IPS-18a (cell line): ENCODE results near the gene GPR89A.
"Not testable (repeated sequence)": the region's sequence is repeated elsewhere in the genome, so short reads cannot be mapped to it uniquely, and the experiment has no call there.

Experiments used
- H3K27ac ChIP-seq: one replicate; pipeline ENCODE4 v1.5.1; 2013; ENCODE audit warnings: low read length
- H3K27me3 ChIP-seq: one replicate; pipeline ENCODE4 v1.6.1; 2013; ENCODE audit warnings: mild to moderate bottlenecking, low read length; ENCODE audit not compliant: control insufficient read depth, insufficient read depth
- H3K36me3 ChIP-seq: one replicate; pipeline ENCODE4 v1.6.1; 2013; ENCODE audit warnings: low read depth, low read length; ENCODE audit not compliant: control insufficient read depth
- H3K4me1 ChIP-seq: one replicate; pipeline ENCODE4 v1.6.1; 2013; ENCODE audit warnings: low read depth, low read length; ENCODE audit not compliant: control insufficient read depth
- H3K4me3 ChIP-seq: one replicate; pipeline ENCODE4 v1.5.1; 2013; ENCODE audit warnings: low read length
- H3K9ac ChIP-seq: one replicate; pipeline ENCODE4 v1.6.1; 2013; ENCODE audit warnings: mild to moderate bottlenecking, low read length, moderate library complexity
- H3K9me3 ChIP-seq: one replicate; pipeline ENCODE4 v1.6.1; 2013; ENCODE audit warnings: low read depth, low read length; ENCODE audit not compliant: control insufficient read depth

The GPR89A gene

GRCh38 chr1:145622177-145622576 lies 14.4 kb downstream of the GPR89A start:
- not testable (repeated sequence) for H3K9ac ChIP-seq, H3K9me3 ChIP-seq, H3K36me3 ChIP-seq, H3K4me1 ChIP-seq, H3K4me3 ChIP-seq, H3K27me3 ChIP-seq, H3K27ac ChIP-seq

GRCh38 chr1:145636237-145636636 lies 28.4 kb downstream of the GPR89A start:
- not testable (repeated sequence) for H3K4me3 ChIP-seq, H3K9me3 ChIP-seq, H3K27me3 ChIP-seq, H3K9ac ChIP-seq, H3K36me3 ChIP-seq, H3K4me1 ChIP-seq, H3K27ac ChIP-seq

DNA sequence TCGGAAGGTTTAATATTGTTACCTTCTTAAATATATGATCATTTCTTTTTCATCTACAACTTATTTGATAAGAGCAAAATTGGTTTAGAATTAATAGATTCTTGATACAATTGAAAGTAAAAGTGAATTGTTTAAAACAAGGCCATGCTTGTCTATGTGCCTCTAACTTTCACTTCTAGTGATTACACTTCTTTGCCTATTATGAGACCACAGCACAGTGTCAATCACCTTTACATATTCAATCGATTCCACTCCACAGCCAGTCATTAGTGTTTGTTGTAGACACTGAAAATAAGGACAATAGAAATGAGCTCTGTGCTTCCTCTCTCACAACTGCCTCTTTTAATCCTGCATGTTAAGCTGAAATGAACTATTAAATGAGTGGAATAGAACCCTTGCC lies 34.1 kb downstream of the GPR89A start:
- not testable (repeated sequence) for H3K4me1 ChIP-seq, H3K36me3 ChIP-seq, H3K9me3 ChIP-seq, H3K27me3 ChIP-seq, H3K27ac ChIP-seq, H3K9ac ChIP-seq, H3K4me3 ChIP-seq

DNA sequence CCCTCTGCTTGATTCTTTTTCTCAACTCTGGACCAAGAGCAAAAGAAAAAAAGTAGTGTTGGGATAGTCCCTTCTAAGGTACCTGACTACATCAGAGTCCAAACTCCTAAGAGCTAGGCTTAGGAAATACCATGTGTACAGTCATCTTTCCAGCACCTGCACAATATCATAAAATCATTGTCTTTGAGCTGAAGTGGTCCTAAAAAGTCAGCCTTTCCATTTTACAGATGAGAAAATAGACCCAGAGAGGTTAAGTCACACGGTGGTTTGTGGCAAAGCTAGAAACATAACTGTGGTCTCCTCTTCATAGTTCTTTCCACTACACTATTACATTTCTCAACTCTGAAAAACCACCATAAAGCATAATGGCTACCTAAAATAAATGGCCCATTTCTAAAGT lies 36.2 kb downstream of the GPR89A start:
- H3K27ac ChIP-seq, H3K4me1 ChIP-seq, H3K4me3 ChIP-seq, H3K36me3 ChIP-seq, H3K27me3 ChIP-seq, H3K9ac ChIP-seq, H3K9me3 ChIP-seq: not testable (repeated sequence)

- not testable (repeated sequence) for H3K36me3 ChIP-seq, H3K27me3 ChIP-seq, H3K4me1 ChIP-seq, H3K9me3 ChIP-seq, H3K27ac ChIP-seq, H3K4me3 ChIP-seq, H3K9ac ChIP-seq
Observed at GRCh38 chr1:145656245-145656943, 48.6 kb downstream of the GPR89A start.

- H3K9me3 ChIP-seq, H3K4me1 ChIP-seq, H3K36me3 ChIP-seq, H3K27ac ChIP-seq, H3K4me3 ChIP-seq, H3K9ac ChIP-seq, H3K27me3 ChIP-seq: not testable (repeated sequence)
Observed at GRCh38 chr1:145662502-145662901, 54.7 kb downstream of the GPR89A start.

DNA sequence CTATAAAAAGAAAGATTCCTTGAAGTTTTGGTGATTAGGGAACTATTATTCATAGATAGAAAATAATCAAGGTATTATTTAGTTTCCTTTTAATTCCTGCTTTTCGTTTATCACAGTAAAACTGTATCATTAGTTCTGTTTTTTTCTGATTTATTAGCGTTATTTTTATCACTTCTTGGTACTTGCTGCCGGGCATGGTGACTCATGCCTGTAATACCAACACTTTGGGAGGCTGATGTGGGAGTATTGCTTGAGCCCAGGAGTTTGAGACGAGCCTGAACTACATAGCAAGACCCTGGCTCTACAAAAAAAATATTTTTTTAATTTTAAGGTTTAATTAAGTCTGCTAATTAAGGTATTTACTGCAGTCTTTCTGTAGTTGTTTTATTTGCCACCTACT lies 57.2 kb downstream of the GPR89A start:
- H3K4me1 ChIP-seq, H3K36me3 ChIP-seq, H3K9me3 ChIP-seq, H3K9ac ChIP-seq, H3K27ac ChIP-seq, H3K4me3 ChIP-seq, H3K27me3 ChIP-seq: not testable (repeated sequence)

DNA sequence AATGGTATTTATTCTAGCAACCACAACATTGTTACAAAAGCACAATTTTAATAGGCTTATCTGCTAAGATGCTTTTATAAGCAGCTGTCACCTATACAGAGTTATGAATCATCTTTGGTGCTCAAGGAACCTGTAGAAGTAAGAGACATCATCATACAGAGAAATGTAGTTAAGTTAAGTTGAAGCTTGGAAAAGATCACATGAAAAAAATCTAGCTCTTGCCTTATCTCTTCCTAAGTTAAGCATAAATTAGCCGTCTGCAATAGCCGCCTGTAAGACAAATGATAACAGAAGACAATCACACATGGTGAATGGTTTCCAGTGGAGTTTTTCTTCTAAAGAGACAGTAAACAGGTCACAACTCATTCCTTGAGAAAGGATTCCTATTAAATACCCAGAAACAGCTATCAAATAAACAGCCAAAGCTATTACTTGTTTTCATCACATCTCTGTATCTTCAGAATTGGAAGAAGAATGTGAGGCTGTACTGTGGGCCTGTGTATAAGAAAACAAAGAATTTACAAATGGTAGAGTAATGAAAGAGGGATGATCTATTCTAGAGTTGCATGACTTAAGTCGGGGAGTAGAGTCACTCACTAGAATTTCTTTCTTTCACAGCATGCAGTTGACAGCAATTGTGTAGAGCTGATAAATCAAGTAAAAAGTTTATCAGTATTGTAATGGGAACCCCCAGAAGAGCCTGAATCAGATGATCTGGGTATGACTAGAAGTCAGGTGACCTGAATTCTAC lies 63.4 kb downstream of the GPR89A start:
- H3K27ac ChIP-seq, H3K36me3 ChIP-seq, H3K4me1 ChIP-seq, H3K9me3 ChIP-seq, H3K9ac ChIP-seq, H3K4me3 ChIP-seq, H3K27me3 ChIP-seq: not testable (repeated sequence)

DNA sequence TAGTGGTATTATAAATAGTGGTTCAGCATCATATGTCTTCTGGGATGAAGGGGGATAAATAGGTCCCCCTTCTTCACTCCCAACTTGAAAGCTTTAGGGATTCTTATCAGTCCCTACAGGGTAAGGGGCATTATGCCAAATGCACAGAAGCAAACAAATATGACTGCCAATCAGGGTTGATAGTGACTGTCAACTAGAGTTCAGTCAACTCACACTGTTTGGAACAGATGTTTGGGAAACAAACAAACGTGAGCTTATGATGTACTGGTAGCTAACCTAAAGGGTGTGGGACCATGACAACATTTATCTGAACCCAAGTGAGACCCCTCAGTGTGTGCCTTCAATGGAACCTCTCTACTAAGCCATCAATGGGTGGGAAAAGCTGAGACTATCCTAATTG lies 65.4 kb downstream of the GPR89A start:
- not testable (repeated sequence) for H3K9me3 ChIP-seq, H3K27ac ChIP-seq

DNA sequence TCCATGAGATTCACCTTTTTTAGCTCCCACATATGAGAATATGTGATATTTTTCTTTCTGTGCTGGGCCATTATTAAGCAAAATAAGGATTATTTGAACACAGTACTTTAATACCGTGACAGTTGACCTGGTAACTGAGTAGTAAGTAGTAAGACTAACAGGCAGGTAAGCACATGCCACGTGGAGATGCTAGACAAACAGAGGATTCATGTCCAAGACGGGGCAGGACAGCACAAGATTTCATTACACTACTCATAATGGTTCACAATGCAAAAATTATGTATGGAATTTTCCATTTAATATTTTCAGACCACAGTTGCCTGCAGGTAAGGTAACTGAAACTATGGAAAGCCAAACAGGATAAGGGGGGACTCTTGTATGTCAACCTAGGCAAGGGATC lies 77.1 kb downstream of the GPR89A start:
- not testable (repeated sequence) for H3K4me3 ChIP-seq, H3K9me3 ChIP-seq, H3K27ac ChIP-seq, H3K27me3 ChIP-seq, H3K36me3 ChIP-seq, H3K4me1 ChIP-seq, H3K9ac ChIP-seq

More for the DNA sequence above, 65.4 kb downstream of the GPR89A start:
- not testable (repeated sequence) for H3K4me1 ChIP-seq, H3K36me3 ChIP-seq, H3K27me3 ChIP-seq, H3K4me3 ChIP-seq, H3K9ac ChIP-seq

DNA sequence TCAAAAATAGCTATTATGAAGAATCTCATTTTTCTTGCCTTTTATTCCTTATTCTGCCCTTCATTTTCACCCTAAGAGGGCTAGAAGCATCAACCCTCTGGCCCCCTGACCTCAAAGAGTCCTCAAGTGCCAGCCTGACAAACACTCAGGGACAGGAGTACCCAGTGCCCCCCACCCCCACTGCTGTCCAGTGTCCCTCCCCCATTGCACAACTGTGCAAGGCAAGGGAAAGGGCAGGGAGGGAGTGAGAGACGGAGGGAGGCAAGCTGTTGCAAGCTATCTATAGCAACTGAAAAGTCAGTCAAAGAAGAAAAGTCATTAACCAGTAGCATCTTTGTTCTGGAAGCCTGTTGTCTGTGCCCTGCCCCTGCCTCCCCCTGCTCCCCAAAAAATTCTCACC lies 78.3 kb downstream of the GPR89A start:
- not testable (repeated sequence) for H3K4me1 ChIP-seq, H3K9ac ChIP-seq, H3K9me3 ChIP-seq, H3K27me3 ChIP-seq, H3K27ac ChIP-seq, H3K36me3 ChIP-seq, H3K4me3 ChIP-seq

DNA sequence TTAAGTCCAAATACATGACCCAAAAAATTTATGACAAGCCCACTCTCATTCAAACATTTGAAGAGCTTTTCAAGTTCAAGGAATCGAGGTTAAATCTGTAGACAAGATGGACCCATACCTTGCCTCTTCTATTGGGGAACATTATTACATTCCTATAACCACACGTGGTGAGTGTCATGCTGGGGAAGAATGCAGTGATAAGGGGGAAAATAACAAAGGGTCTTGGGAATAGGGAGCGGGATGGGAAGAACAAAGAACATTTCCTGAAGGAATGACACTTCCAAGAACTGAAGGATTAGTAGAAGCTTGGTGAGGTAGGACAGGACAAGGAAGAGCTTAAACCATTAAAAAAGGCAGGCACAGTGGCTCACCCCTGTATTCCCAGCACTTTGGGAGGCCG lies 80.5 kb downstream of the GPR89A start:
- no peaks in the 10 kb centered on the region for H3K9me3 ChIP-seq
- no peak overlapping the region for H3K9ac ChIP-seq
- H3K27me3 ChIP-seq = no peaks in the 10 kb centered on the region
- no peaks in the 10 kb centered on the region for H3K4me1 ChIP-seq
- no peaks in the 10 kb centered on the region for H3K36me3 ChIP-seq
- H3K27ac ChIP-seq = no peak overlapping the region
- no peak overlapping the region for H3K4me3 ChIP-seq
